ENCODE measurements around the gene STX2. TPM values are rescaled to one million over a fixed set of nuclear protein-coding genes. Genes with fewer than 3 reads are reported as not detected.

Gene STX2
- total and polyA plus RNA-seq, 10 of the 15 experiments (the other 5 are each of a cell fraction or from before 2014, with no cell fraction given), result 6.0 to 22.2 (median 10.0) TPM

DNA sequence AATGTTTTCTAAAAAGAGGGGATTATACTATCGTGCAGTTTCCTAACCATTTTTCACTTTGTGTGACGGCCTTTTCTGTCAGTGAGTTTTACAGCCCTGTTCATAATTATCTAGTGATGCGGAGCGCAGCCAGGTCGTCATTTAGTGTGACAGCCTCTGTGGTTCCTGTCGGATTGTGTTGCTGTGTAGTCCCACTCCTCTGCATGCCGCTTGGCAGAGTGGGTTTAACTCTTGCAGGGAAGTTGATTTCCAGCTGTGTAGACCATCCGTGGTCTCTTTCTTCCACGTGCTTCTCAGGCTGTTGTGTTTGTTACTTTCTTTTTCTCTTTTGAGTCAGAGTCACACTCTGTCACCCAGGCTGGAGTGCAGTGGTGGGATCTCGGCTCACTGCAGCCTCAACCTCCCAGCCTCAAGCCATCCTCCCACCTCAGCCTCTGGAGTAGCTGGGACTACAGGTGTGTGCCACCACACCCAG is 41.4 kb upstream of the STX2 start (continued):
- TF ChIP-seq, protein P1, sequence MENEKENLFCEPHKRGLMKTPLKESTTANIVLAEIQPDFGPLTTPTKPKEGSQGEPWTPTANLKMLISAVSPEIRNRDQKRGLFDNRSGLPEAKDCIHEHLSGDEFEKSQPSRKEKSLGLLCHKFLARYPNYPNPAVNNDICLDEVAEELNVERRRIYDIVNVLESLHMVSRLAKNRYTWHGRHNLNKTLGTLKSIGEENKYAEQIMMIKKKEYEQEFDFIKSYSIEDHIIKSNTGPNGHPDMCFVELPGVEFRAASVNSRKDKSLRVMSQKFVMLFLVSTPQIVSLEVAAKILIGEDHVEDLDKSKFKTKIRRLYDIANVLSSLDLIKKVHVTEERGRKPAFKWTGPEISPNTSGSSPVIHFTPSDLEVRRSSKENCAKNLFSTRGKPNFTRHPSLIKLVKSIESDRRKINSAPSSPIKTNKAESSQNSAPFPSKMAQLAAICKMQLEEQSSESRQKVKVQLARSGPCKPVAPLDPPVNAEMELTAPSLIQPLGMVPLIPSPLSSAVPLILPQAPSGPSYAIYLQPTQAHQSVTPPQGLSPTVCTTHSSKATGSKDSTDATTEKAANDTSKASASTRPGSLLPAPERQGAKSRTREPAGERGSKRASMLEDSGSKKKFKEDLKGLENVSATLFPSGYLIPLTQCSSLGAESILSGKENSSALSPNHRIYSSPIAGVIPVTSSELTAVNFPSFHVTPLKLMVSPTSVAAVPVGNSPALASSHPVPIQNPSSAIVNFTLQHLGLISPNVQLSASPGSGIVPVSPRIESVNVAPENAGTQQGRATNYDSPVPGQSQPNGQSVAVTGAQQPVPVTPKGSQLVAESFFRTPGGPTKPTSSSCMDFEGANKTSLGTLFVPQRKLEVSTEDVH (IDR thresholded peaks at IDR 0.05; ENCODE audit: low read depth, partially characterized antibody), result no peak
- TF ChIP-seq PML (IDR thresholded peaks at IDR 0.05; ENCODE audit: low read length), result no peak
- no peak for TF ChIP-seq ASH2L (IDR thresholded peaks at IDR 0.05; ENCODE audit: borderline replicate concordance, low read depth)
- TF ChIP-seq, protein P2, sequence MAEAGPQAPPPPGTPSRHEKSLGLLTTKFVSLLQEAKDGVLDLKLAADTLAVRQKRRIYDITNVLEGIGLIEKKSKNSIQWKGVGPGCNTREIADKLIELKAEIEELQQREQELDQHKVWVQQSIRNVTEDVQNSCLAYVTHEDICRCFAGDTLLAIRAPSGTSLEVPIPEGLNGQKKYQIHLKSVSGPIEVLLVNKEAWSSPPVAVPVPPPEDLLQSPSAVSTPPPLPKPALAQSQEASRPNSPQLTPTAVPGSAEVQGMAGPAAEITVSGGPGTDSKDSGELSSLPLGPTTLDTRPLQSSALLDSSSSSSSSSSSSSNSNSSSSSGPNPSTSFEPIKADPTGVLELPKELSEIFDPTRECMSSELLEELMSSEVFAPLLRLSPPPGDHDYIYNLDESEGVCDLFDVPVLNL (IDR thresholded peaks at IDR 0.05; ENCODE audit: low read depth, low read length), result no peak
- TF ChIP-seq MTA3 (IDR thresholded peaks at IDR 0.05; ENCODE audit: borderline replicate concordance, low read length), result no peak; the same call in 1 of the 2 replicates
- TF ChIP-seq ESRRA (IDR thresholded peaks at IDR 0.05; ENCODE audit: low read length), result no peak
- no peak for TF ChIP-seq STAT1 (conservative IDR thresholded peaks at IDR 0.05)
- TF ChIP-seq, protein P3, sequence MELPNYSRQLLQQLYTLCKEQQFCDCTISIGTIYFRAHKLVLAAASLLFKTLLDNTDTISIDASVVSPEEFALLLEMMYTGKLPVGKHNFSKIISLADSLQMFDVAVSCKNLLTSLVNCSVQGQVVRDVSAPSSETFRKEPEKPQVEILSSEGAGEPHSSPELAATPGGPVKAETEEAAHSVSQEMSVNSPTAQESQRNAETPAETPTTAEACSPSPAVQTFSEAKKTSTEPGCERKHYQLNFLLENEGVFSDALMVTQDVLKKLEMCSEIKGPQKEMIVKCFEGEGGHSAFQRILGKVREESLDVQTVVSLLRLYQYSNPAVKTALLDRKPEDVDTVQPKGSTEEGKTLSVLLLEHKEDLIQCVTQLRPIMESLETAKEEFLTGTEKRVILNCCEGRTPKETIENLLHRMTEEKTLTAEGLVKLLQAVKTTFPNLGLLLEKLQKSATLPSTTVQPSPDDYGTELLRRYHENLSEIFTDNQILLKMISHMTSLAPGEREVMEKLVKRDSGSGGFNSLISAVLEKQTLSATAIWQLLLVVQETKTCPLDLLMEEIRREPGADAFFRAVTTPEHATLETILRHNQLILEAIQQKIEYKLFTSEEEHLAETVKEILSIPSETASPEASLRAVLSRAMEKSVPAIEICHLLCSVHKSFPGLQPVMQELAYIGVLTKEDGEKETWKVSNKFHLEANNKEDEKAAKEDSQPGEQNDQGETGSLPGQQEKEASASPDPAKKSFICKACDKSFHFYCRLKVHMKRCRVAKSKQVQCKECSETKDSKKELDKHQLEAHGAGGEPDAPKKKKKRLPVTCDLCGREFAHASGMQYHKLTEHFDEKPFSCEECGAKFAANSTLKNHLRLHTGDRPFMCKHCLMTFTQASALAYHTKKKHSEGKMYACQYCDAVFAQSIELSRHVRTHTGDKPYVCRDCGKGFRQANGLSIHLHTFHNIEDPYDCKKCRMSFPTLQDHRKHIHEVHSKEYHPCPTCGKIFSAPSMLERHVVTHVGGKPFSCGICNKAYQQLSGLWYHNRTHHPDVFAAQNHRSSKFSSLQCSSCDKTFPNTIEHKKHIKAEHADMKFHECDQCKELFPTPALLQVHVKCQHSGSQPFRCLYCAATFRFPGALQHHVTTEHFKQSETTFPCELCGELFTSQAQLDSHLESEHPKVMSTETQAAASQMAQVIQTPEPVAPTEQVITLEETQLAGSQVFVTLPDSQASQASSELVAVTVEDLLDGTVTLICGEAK (IDR thresholded peaks at IDR 0.05; ENCODE audit: borderline replicate concordance), result no peak
- no peak for TF ChIP-seq SMAD5 (IDR thresholded peaks at IDR 0.05; ENCODE audit: low read depth)
- peak; percentile 90 for TF ChIP-seq IRF4 (IDR thresholded peaks at IDR 0.05; ENCODE audit: low read depth, low read length)
- no peak for TF ChIP-seq HCFC1 (IDR thresholded peaks at IDR 0.05; ENCODE audit: low read length)
- TF ChIP-seq POU2F2 (IDR thresholded peaks at IDR 0.05; ENCODE audit: borderline replicate concordance, low read depth, low read length), result peak; percentile 44; the same call in 1 of the 3 replicates
- no peak; the same call in 1 of the 2 replicates for TF ChIP-seq FOXM1 (IDR thresholded peaks at IDR 0.05; ENCODE audit: low read depth, low read length)
- TF ChIP-seq, protein P4, sequence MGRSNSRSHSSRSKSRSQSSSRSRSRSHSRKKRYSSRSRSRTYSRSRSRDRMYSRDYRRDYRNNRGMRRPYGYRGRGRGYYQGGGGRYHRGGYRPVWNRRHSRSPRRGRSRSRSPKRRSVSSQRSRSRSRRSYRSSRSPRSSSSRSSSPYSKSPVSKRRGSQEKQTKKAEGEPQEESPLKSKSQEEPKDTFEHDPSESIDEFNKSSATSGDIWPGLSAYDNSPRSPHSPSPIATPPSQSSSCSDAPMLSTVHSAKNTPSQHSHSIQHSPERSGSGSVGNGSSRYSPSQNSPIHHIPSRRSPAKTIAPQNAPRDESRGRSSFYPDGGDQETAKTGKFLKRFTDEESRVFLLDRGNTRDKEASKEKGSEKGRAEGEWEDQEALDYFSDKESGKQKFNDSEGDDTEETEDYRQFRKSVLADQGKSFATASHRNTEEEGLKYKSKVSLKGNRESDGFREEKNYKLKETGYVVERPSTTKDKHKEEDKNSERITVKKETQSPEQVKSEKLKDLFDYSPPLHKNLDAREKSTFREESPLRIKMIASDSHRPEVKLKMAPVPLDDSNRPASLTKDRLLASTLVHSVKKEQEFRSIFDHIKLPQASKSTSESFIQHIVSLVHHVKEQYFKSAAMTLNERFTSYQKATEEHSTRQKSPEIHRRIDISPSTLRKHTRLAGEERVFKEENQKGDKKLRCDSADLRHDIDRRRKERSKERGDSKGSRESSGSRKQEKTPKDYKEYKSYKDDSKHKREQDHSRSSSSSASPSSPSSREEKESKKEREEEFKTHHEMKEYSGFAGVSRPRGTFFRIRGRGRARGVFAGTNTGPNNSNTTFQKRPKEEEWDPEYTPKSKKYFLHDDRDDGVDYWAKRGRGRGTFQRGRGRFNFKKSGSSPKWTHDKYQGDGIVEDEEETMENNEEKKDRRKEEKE (IDR thresholded peaks at IDR 0.05), result no peak
- TF ChIP-seq EED (IDR thresholded peaks at IDR 0.05; ENCODE audit: low read depth), result peak; percentile 68
- TF ChIP-seq, protein P5, sequence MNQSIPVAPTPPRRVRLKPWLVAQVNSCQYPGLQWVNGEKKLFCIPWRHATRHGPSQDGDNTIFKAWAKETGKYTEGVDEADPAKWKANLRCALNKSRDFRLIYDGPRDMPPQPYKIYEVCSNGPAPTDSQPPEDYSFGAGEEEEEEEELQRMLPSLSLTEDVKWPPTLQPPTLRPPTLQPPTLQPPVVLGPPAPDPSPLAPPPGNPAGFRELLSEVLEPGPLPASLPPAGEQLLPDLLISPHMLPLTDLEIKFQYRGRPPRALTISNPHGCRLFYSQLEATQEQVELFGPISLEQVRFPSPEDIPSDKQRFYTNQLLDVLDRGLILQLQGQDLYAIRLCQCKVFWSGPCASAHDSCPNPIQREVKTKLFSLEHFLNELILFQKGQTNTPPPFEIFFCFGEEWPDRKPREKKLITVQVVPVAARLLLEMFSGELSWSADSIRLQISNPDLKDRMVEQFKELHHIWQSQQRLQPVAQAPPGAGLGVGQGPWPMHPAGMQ (IDR thresholded peaks at IDR 0.05; ENCODE audit: borderline replicate concordance), result no peak

All from GM12878 (cell line).